ENCODE data around the gene CCDC144A.
A peak's percentile ranks its signal among the peaks of the same experiment; 100 is the strongest.
"Not testable (repeated sequence)": the region's sequence is repeated elsewhere in the genome, so short reads cannot be mapped to it uniquely, and the experiment has no call there.

CCDC144A gene

DNA sequence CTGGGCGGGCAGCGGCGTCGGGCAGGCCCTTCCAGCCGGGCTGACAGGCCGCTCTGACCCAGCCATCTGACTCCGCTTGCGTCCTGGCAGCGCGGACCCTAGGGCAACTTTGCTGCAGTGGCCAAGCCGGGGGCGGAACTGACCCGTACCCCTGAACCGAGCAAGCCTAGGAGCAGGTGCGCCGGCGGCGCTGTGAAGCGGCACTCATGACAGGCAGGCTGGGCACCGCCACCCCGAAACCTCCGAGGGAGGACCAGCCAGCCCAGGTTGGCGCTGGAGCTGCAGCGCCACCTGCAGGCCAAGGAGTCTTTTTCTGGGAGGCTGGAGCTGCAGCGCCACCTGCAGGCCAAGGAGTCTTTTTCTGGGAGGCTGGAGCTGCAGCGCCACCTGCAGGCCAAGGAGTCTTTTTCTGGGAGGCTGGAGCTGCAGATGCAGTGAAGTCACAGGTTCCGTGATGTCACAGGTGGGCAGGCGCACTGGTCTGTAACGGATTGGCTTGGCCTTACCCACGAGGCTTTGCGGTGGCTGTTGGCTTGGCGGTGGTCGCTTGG, at the start of gene CCDC144A:
TSS of gene CCDC144A (plus strand) at position 511 of the 551 bp plus-strand sequence. CDS start 160 bp downstream, outside the sequence.
- not testable (repeated sequence) for H3K4me1 Mint-ChIP-seq, H3K9me3 Mint-ChIP-seq, H3K36me3 Mint-ChIP-seq, H3K27me3 Mint-ChIP-seq
- Mint-ChIP-seq H3K4me3 (peak within 1 kb of the TSS; percentile 84), H3K27ac (peak within 1 kb of the TSS; percentile 84)

DNA sequence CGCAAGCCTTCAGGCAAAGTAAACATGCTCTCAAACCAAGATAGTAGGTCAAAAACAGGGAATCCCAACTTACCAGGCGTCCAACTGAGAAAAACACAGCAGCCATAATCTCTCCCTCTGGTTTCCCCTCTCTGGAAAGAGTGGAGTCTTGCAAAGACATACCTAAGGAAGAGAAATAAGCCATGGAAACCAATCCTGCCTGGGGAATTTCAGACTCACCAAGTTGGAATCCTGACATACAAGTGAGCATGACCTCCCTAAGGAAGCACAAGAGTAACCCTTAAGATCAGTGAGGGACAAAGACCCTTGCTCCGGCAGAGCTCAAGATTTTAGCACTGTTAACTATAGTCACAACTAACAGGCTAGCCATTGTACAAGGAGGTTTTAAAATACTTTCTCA, 40.5 kb upstream of the CCDC144A start:
- Mint-ChIP-seq H3K4me3 (no peak overlapping the region), H3K4me1 (peaks cover 23% of the 10 kb centered on the region), H3K27ac (no peak overlapping the region), H3K9me3 (no peaks in the 10 kb centered on the region), H3K27me3 (no peaks in the 10 kb centered on the region), H3K36me3 (peaks cover 7% of the 10 kb centered on the region)

- Mint-ChIP-seq H3K9me3 (no peaks in the 10 kb centered on the region), H3K27me3 (peaks cover 1% of the 10 kb centered on the region), H3K4me3 (peak overlapping the region; percentile 62)
Measured at GRCh38 chr17:16652252-16652651, 37.8 kb upstream of the CCDC144A start.

DNA sequence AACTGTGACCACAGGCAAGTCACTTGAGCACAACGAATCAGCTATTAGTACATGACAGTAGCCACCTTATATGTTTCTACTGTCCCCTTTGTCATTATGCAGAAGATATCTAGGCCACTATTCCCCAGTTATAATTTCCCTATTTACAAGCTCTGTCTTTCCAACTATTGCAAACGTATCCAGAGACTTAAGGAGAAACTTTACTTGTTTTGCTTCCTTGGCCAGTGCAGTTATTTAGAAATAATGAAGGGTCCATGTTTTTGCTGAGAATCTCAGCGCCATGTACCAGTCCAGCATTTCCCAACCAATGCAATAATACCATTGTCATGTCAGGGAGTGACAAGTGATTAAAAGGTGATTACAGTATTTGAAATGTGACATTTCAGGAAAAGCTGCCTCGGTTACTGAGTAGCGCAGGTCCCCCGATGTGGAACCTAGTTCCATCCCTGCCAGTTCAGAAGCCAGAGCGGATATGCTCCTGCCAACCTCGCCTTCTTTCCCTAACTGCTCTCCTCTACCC, 37.1 kb upstream of the CCDC144A start:
- Mint-ChIP-seq H3K4me1 (peaks cover 23% of the 10 kb centered on the region), H3K9me3 (no peaks in the 10 kb centered on the region), H3K27me3 (peaks cover 1% of the 10 kb centered on the region), H3K4me3 (peak overlapping the region; percentile 89), H3K36me3 (peaks cover 6% of the 10 kb centered on the region), H3K27ac (peak overlapping the region; percentile 89)

More at GRCh38 chr17:16652252-16652651, 37.8 kb upstream of the CCDC144A start:
- Mint-ChIP-seq H3K36me3 (peaks cover 6% of the 10 kb centered on the region), H3K4me1 (peaks cover 23% of the 10 kb centered on the region), H3K27ac (no peak overlapping the region)

DNA sequence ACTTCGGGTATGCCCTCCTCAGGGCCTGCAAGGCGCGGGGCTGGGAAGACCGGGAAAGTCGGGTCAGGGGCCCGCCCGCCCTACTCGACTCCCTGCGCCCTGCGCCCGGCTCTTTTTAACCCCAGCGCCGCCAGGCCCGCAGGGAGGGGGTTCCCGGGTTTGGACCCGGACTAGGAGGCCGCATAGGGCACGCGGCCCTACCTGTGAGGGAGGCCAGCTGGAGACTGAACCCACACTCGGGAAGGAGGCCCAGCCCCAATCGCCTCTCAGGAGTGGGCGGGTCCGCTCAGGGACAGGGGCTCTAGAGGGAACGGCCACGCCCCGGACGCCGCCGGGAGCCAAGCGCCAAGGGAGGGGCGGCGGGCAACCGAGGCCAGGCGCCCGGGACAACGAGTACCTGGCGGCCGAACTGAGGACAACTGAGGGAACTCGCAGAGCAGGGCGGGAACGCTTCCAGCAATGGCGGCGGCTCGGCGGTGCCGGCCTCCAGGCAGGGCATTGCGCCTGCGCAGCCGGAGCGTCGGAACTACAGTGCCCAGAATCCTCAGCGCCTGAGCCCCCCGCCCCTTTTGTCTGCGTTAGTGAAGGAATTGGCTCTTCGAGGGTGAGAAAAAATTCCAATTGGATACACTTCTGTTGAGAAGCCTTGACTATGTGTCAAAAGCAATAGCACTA, 36.5 kb upstream of the CCDC144A start, which contains the start of gene ZNF624:
TSS of gene ZNF624 (minus strand) at position 484 of the 675 bp plus-strand sequence.
- Mint-ChIP-seq H3K4me3 (peak within 1 kb of the TSS; percentile 89), H3K9me3 (no peaks in the 10 kb centered on the region), H3K4me1 (peaks cover 23% of the 10 kb centered on the region), H3K27me3 (peaks cover 1% of the 10 kb centered on the region), H3K36me3 (peaks cover 5% of the 10 kb centered on the region), H3K27ac (peak within 1 kb of the TSS; percentile 89)

GRCh38 chr17:16661217-16661616, 28.8 kb upstream of the CCDC144A start:
- peaks cover 4% of the 10 kb centered on the region for H3K27me3 Mint-ChIP-seq
- H3K9me3 Mint-ChIP-seq, result no peaks in the 10 kb centered on the region
- H3K36me3 Mint-ChIP-seq, result no peaks in the 10 kb centered on the region
- no peaks in the 10 kb centered on the region for H3K4me1 Mint-ChIP-seq
- H3K4me3 Mint-ChIP-seq, result no peak overlapping the region
- H3K27ac Mint-ChIP-seq, result no peak overlapping the region

DNA sequence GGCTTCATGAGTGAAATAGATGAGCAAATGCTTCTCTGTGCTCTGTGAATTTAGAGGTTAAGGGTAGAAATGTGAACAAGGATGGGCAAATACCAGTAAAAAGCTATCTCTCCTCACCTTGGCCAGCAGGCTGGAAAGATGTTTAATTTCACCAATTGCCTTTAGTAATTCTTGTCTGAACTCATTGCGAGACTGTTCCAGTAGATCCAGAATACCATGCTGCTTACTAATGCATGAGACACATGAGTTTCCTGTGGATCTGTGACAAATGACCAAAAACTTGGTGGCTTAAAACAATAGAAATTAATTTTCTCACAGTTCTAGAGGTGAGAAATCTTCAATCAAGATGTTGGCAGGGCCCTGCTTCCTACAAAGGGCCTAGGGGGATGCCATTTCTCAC, 27.1 kb upstream of the CCDC144A start:
- Mint-ChIP-seq H3K27ac (no peak overlapping the region), H3K27me3 (peaks cover 5% of the 10 kb centered on the region), H3K4me1 (peaks cover 3% of the 10 kb centered on the region), H3K4me3 (no peak overlapping the region), H3K36me3 (no peaks in the 10 kb centered on the region), H3K9me3 (no peaks in the 10 kb centered on the region)

DNA sequence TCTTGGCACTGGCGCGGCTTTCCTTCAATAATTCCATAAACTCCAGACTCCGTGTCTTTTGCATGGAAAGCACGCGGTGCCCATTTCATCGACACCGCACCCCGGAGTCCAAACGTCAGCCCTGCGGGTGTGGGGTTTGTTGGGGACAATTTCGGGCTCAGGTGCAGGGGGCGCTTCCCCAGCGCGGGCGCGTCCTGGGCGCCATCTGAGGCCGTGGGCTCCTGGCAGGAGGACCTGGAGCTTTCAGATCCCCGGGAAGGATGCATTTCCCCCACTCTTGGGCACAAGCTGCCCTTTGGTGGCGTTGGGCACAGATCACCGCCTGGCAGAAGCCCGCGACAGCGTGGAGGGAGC, 23.5 kb upstream of the CCDC144A start:
- H3K27me3 Mint-ChIP-seq, result peaks cover 17% of the 10 kb centered on the region
- H3K27ac Mint-ChIP-seq, H3K4me3 Mint-ChIP-seq, H3K36me3 Mint-ChIP-seq, H3K9me3 Mint-ChIP-seq, H3K4me1 Mint-ChIP-seq: not testable (repeated sequence)

GRCh38 chr17:16666907-16667636, 23.0 kb upstream of the CCDC144A start:
- peak overlapping the region; percentile 62 for H3K4me3 Mint-ChIP-seq

GRCh38 chr17:16676676-16677268, 13.3 kb upstream of the CCDC144A start:
- H3K9me3 Mint-ChIP-seq, result no peaks in the 10 kb centered on the region
- no peak overlapping the region for H3K27ac Mint-ChIP-seq
- peaks cover 4% of the 10 kb centered on the region for H3K4me1 Mint-ChIP-seq
- H3K4me3 Mint-ChIP-seq, result no peak overlapping the region
- peaks cover 5% of the 10 kb centered on the region for H3K27me3 Mint-ChIP-seq
- H3K36me3 Mint-ChIP-seq, result no peaks in the 10 kb centered on the region

More at GRCh38 chr17:16666907-16667636, 23.0 kb upstream of the CCDC144A start:
- H3K9me3 Mint-ChIP-seq, H3K36me3 Mint-ChIP-seq, H3K27ac Mint-ChIP-seq, H3K4me1 Mint-ChIP-seq: not testable (repeated sequence)
- peaks cover 19% of the 10 kb centered on the region for H3K27me3 Mint-ChIP-seq

- H3K27ac Mint-ChIP-seq, H3K9me3 Mint-ChIP-seq, H3K36me3 Mint-ChIP-seq, H3K4me3 Mint-ChIP-seq: not testable (repeated sequence)
- Mint-ChIP-seq H3K4me1 (peaks cover 10% of the 10 kb centered on the region), H3K27me3 (peaks cover 13% of the 10 kb centered on the region)
Measured at GRCh38 chr17:16683290-16684138, 6.5 kb upstream of the CCDC144A start.

DNA sequence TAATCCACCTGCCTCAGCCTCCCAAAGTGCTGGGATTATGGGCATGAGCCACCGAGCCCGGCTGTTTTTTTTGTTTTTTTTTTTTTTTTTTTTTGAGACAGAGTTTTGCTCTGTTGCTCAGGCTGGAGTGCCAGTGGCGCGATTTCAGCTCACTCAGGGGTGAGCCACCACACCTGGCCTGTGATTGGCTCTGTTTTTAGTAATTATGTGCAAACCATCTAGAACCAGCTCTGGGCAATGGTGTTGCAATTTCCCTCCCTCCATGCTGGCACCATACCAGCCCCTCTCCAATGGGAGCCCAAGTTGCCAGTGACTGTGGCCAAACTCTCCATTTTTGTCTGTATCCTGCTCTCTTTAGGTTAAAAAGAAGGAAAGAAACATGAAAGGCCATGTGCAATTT, 4.0 kb upstream of the CCDC144A start:
- Mint-ChIP-seq H3K27me3 (peaks cover 13% of the 10 kb centered on the region), H3K4me1 (peaks cover 16% of the 10 kb centered on the region)
- not testable (repeated sequence) for H3K27ac Mint-ChIP-seq, H3K36me3 Mint-ChIP-seq, H3K9me3 Mint-ChIP-seq, H3K4me3 Mint-ChIP-seq

DNA sequence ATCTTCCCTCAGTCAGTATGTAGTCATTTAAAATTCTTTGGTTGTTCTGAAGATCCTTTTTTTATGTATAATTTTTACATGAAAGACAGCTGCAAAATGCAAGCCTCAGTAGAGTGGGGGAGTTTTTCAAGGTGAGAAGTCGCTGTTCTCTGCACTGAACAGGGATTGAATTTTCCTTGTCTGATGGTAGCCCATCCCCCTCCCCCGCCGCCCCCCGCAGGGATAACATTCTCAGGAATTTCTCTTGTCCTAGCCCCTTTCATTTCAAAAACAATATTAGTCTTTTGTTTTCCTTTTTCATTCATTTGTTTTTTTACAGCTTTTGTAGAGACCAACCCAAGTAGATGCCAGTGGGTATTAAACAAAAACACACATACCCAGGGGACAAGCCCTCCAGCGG, 2.9 kb upstream of the CCDC144A start:
- not testable (repeated sequence) for H3K4me3 Mint-ChIP-seq, H3K9me3 Mint-ChIP-seq, H3K36me3 Mint-ChIP-seq, H3K27ac Mint-ChIP-seq
- H3K27me3 Mint-ChIP-seq, result peaks cover 10% of the 10 kb centered on the region
- peaks cover 16% of the 10 kb centered on the region for H3K4me1 Mint-ChIP-seq

DNA sequence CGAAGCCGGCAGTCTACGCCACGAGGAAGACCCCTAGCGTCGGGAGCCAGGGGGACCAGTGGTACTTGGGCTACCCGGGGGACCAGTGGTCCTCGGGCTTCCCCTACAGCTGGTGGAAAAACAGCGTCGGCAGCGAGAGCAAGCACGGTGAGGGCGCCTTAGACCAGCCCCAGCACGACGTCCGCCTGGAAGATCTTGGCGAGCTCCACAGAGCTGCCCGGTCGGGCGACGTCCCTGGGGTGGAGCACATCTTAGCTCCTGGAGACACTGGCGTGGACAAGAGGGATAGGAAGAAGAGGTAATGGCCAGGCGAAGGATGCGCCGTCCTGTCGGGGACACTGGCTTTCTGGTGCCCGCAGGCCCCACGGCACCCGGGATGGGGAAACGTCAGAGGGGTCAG, 406 bp downstream of the CCDC144A start:
- H3K27me3 Mint-ChIP-seq, H3K9me3 Mint-ChIP-seq, H3K36me3 Mint-ChIP-seq, H3K4me1 Mint-ChIP-seq: not testable (repeated sequence)
- peak overlapping the region; percentile 84 for H3K27ac Mint-ChIP-seq
- H3K4me3 Mint-ChIP-seq, result peak overlapping the region; percentile 84

GRCh38 chr17:16697603-16698002, 7.6 kb downstream of the CCDC144A start:
- H3K4me3 Mint-ChIP-seq, H3K27ac Mint-ChIP-seq, H3K4me1 Mint-ChIP-seq, H3K27me3 Mint-ChIP-seq, H3K9me3 Mint-ChIP-seq, H3K36me3 Mint-ChIP-seq: not testable (repeated sequence)

Data from activated naive CD4-positive, alpha-beta T cell treated with anti-CD3 and anti-CD28 coated beads, Interleukin-2, amount 50 U/mL, for 24 hours (primary cell).